Measurements from ENCODE around the gene TRAF4. TPM values are rescaled to one million over a fixed set of nuclear protein-coding genes. Genes with fewer than 3 reads are reported as not detected.
A peak's percentile ranks its signal among the peaks of the same experiment; 100 is the strongest.

TRAF4 gene
- total and polyA plus RNA-seq, 2 donors (not counting 3 experiments of a cell fraction or from before 2014, with no cell fraction given): 79.5 to 83.9 TPM

DNA sequence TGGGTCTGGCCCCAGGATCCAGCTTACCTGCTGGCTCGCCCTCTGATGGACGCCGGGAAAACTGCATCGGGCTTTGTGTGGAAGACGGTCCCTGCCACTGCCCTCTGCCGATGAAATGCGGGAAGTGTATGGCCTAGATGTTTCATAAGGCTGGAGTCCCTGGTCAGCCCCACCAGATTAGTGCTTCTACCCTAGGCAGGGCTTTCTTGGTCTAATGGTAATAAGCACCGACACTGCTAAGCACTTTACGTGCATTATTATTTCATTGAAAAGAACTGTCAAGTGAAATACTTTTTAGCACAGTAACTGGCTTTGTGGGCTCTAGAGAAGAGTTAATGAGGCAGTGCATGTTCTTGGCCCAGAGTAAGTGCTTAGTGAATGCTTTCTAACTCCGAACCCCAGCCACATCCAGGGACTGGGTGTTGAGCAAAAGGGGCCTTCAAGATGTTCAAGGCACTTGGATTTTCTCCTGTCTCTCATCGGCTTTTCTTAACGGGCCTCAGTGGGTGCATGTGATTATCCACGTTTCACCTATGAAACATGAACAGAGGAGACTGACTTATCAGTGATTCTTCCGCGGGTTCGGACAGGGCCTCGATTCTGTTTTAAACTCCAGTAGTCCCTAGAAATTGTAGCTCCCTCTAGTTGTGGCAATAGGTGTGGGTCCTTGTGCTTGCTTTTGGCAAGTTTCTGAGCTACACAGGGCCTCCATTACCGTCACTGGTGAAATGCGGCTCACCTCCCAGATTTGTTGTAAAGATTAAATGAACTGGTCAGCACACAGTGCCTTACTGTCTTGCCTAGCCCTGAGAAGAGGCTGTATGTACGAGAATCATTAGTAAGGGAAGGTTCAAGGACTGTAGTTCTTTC lies 6.6 kb downstream of the TRAF4 start:
- FAIRE-seq (peak; percentile 98), DNase-seq (ENCODE audit: low read depth, low spot score) (peak; percentile 91)
- dilution Hi-C loops (cut with MboI; ENCODE audit: extremely low pct_ligation_motif_present, low sequenced_read_pairs): no loop called here
- Histone ChIP-seq H3K4me1 (ENCODE audit: control insufficient read depth, extremely low read depth, insufficient read depth, low read length) (peaks cover 22% of the 10 kb centered on the region), H2AFZ (ENCODE audit: low read depth, low read length) (no peak overlapping the region), H3K79me2 (ENCODE audit: control insufficient read depth, insufficient read depth, low read length) (peaks cover 17% of the 10 kb centered on the region), H3K4me2 (ENCODE audit: insufficient read depth, low read length) (no peak overlapping the region), H3K27me3 (ENCODE audit: control insufficient read depth in 2 of 2, insufficient read depth in 2 of 2, low read length in 2 of 2) (no peaks in the 10 kb centered on the region), H3K36me3 (ENCODE audit: control insufficient read depth in 2 of 2, extremely low read depth in 1 of 2, insufficient read depth in 2 of 2, low read length in 2 of 2) (peaks cover 4 to 20% of the 10 kb centered on the region in 2 experiments), H3K9me1 (replicated peaks; ENCODE audit: control insufficient read depth, extremely low read depth, insufficient read depth, low read length) (no peaks in the 10 kb centered on the region), H3K27ac (ENCODE audit: insufficient read depth, low read depth, low read length) (no peak overlapping the region), H4K20me1 (replicated peaks; ENCODE audit: control insufficient read depth, extremely low read depth, insufficient read depth, low read length) (no peaks in the 10 kb centered on the region), H3K9me3 (replicated peaks; ENCODE audit: control insufficient read depth, insufficient read depth, low read length) (no peaks in the 10 kb centered on the region), H3K9ac (replicated peaks; ENCODE audit: extremely low read depth, insufficient read depth, low read length) (no peak overlapping the region), H3K4me3 (replicated peaks in 1 of 3; ENCODE audit: insufficient read depth in 1 of 3, low read depth in 1 of 3, low read length in 3 of 3) (no peak overlapping the region)
- POLR2A ChIA-PET: interaction anchor here (6.3 kb wide), 1 partner anchor 23 kb away, joined by 45 read pairs; the partner anchor contains the start of genes NEK8 and TLCD1
- CTCF ChIA-PET: interaction anchor here (0.6 to 16.6 kb wide), 26 partner anchors 11 to 367 kb away, joined by 3 to 602 read pairs (median 4); partner anchors contain the start of genes BLTP2, FAM222B, NEK8 and RPL23A
- TF ChIP-seq, protein P1, sequence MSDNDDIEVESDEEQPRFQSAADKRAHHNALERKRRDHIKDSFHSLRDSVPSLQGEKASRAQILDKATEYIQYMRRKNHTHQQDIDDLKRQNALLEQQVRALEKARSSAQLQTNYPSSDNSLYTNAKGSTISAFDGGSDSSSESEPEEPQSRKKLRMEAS (IDR thresholded peaks at IDR 0.05; ENCODE audit: insufficient read depth, insufficient read length): no peak
- TF ChIP-seq FOS (IDR thresholded peaks at IDR 0.05; ENCODE audit: borderline replicate concordance, insufficient read depth, low read length) (no peak), JUN (IDR thresholded peaks at IDR 0.05; ENCODE audit: borderline replicate concordance, insufficient read depth, insufficient read length, low read depth) (no peak), GATA2 (IDR thresholded peaks at IDR 0.05; ENCODE audit: insufficient read depth, insufficient read length, low read depth, low read length) (no peak), EZH2 (IDR thresholded peaks at IDR 0.05; ENCODE audit: borderline replicate concordance, low read depth, low read length, severe bottlenecking) (no peak), MYC (IDR thresholded peaks at IDR 0.05; ENCODE audit: low read depth, low read length) (no peak), POLR2AphosphoS5 (IDR thresholded peaks at IDR 0.05; ENCODE audit: insufficient read depth, low read depth, low read length) (peak; percentile 59), POLR2A (IDR thresholded peaks at IDR 0.05; ENCODE audit: low read depth, low read length) (no peak)
- TF ChIP-seq, protein P2, sequence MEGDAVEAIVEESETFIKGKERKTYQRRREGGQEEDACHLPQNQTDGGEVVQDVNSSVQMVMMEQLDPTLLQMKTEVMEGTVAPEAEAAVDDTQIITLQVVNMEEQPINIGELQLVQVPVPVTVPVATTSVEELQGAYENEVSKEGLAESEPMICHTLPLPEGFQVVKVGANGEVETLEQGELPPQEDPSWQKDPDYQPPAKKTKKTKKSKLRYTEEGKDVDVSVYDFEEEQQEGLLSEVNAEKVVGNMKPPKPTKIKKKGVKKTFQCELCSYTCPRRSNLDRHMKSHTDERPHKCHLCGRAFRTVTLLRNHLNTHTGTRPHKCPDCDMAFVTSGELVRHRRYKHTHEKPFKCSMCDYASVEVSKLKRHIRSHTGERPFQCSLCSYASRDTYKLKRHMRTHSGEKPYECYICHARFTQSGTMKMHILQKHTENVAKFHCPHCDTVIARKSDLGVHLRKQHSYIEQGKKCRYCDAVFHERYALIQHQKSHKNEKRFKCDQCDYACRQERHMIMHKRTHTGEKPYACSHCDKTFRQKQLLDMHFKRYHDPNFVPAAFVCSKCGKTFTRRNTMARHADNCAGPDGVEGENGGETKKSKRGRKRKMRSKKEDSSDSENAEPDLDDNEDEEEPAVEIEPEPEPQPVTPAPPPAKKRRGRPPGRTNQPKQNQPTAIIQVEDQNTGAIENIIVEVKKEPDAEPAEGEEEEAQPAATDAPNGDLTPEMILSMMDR (IDR thresholded peaks at IDR 0.05; ENCODE audit: extremely low read depth in 1 of 2, insufficient read depth in 1 of 2, low read depth in 1 of 2, low read length in 2 of 2): peak; percentile 99 to 100
- BruUV-seq (replicated peaks): TSS peak; percentile 11
- intact Hi-C loops (cut with micrococcal nuclease): loop anchor here (1.0 kb wide), 2 partner anchors 23 to 103 kb away; no protein-coding TSS in a partner anchor

All from endothelial cell of umbilical vein (primary cell).